ENCODE measurements around the gene ERC1.
"Not testable (repeated sequence)": the region's sequence is repeated elsewhere in the genome, so short reads cannot be mapped to it uniquely, and the experiment has no call there.

Gene ERC1

DNA sequence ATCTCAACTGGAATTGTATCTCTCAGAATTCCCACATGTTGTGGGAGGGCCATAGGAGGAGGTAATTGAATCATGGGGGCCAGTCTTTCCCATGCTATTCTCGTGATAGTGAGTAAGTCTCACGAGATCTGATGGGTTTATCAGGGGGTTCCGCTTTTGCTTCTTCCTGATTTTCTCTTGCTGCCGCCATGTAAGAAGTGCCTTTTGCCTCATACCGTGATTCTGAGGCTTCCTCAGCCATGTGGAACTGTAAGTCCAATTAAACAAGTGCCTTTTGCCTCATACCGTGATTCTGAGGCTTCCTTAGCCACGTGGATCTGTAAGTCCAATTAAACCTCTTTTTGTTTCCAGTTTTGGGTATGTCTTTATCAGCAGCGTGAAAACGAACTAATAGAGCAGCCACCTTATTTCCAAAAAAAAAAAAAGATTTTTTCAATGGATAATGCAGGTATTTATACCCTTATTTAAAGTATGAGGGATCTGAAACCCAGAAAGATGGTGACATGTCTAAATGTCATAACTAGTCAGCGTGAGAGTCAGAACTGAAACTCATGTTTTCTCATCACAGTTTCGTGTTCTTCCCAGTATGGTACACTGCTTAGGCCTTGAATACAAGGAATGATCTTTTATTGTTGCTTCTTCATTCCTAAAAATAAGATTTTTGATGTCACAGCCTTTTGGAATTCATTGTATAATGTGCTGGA, 89.6 kb downstream of the ERC1 start:
- DNase-seq = peak; percentile 20

DNA sequence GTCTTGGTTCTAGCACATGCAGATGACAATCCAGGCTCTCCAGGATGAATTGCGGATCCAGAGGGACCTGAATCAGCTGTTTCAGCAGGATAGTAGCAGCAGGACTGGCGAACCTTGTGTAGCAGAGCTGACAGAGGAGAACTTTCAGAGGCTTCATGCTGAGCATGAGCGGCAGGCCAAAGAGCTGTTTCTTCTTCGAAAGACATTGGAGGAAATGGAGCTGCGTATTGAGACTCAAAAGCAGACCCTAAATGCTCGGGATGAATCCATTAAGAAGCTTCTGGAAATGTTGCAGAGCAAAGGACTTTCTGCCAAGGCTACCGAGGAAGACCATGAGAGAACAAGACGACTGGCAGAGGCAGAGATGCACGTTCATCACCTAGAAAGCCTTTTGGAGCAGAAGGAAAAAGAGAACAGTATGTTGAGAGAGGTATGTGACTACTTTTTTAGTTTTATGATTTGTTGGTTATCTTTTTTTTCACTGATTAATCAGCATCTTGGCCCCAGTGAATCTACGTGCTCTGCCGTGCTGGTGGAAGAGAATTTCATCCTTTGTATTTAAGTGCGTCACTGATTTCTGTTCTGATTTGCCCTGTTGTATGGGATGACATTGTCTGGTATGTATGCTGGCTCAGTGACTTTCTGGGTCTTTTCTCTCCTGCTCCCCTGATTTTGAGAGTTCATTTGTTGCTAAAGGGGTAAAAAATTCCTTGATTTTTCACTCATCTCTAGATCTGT, 92.3 kb downstream of the ERC1 start:
- no peak for DNase-seq

DNA sequence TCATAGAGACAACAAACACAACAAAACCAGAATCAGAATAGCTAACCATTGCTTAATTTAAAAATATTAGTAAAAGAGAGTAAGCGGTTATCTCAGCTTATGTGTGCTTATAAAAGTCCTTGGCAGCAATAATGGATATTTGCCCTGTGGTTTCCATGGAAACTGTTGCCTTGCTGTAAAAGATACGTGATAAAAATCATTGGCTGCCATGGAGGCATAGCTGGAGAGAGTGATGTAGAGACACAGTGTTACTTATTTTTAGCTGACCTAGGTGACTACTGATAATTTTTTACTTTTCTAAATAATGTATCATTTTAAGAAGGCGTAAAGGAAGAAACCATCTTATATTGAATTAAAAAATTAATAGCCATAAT, 92.9 kb downstream of the ERC1 start:
- no peak for DNase-seq

DNA sequence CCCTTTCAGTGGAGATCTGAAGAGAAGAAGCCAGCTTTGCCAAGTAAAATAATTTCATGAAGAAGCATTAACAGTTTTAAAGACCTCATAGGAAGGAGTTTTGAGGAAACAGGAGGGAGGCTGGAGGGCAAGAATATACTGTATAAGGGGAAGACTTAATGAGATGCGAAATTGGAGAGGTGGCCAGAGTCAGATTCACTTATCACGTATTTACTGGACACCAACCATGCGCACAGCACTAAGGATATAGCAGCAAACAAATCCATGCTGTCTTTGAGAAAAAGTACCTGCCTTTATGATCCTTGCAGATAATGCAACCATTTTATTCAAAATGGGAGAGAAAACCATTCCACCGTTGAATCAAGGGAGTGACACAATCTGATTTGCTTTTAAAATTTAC, 100.3 kb downstream of the ERC1 start:
- no peak for DNase-seq

DNA sequence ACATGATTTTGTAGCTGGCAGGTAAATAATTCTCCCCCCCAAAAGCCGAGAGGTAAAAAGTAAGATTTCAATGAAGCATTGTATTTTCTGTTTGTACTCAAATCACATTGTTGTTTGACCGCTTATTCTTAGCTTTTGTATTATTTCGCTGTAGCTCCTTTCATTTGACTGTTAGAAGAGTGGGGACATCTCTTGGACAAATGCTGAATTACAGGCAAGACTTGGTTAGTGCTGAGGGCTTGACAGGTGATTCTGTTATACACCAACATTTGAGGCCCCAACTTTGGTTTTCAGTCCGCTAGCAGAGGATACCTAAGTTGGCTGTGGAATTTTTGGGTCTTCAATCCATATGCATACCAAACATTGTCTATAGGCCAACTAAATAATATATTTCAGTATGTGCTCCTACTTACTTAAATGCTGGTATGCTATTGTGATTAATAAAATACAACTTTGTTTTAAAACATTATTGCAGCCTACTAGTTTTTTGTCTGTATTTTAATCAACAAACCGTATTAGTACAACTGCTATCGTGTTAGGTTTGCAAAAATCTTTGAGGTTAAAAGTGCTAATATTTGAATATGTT, 102.2 kb downstream of the ERC1 start:
- peak; percentile 56 for DNase-seq

DNA sequence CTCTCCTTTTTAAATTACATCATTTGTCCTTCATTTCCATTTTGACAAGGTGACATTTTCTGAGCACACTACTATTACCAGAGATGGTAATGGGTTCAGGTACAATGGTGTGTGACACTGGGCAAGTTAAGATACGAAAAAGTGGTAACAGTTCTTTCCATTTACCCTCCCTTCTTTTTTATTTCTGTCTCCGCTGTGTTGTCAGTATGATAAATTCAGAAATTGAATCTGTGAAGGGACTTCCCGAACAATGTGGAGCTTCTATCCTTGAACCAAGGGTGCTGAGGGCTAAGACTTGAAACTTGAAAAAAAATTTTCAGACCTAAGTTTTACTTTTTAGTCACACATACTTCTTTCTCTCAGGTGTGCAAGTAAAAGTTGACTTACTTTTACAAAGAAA, 103.7 kb downstream of the ERC1 start:
- no peak for DNase-seq

DNA sequence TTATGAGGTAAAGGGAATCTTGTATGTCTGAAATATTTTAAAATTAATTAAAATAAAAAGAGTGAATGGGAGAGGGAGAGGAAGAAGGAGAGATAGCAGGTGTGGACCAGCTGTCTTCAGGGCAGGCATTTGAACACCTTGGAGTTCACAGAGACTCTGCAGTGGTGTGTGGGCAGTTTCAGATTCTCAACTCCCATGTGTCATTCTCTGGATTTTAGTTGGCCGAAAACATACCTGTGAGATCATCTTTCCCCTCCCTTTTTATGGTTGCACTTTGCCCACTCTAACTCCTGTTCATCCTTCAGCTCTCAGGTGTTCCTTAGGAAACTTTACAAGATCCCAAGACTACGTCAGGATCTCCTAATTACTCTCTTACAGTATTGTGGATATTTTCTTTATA, 108.1 kb downstream of the ERC1 start:
- peak; percentile 63 for DNase-seq

DNA sequence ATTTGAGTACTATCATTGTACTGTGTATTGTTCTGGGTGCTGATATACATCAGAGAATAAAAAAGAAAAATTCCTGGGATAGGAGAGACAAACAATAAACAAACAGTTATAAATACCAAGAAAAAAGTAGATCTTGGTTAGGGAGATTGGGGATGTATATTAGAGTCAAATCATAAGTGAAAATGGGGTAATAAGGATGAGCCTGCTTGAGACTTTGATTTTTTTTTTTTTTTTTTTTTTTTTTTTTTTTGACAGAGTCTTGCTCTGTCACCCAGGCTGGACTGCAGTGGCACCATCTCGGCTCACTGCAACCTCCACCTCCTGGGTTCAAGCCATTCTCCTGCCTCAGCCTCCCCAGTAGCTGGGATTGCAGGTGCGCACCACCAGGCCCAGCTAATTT, 108.6 kb downstream of the ERC1 start:
- DNase-seq = not testable (repeated sequence)

DNA sequence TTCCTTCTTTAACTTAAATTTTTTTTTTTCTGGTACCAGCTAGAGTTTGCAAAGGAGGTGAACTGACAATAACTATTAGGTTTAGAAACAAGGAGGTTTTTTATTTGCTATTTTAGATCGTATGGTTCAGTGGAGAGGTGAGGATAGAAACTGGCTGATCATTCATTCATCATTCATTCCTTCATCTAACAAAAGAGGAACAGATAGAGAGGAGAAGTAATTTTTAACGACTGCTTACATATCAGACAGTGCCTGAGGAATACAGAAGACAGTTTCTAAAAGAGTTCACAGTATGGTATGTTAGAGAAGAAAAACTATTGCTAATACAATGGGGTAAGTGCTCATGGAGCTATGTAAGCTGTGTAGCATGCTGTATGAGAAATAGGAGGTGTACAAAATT, 111.1 kb downstream of the ERC1 start:
- no peak for DNase-seq

DNA sequence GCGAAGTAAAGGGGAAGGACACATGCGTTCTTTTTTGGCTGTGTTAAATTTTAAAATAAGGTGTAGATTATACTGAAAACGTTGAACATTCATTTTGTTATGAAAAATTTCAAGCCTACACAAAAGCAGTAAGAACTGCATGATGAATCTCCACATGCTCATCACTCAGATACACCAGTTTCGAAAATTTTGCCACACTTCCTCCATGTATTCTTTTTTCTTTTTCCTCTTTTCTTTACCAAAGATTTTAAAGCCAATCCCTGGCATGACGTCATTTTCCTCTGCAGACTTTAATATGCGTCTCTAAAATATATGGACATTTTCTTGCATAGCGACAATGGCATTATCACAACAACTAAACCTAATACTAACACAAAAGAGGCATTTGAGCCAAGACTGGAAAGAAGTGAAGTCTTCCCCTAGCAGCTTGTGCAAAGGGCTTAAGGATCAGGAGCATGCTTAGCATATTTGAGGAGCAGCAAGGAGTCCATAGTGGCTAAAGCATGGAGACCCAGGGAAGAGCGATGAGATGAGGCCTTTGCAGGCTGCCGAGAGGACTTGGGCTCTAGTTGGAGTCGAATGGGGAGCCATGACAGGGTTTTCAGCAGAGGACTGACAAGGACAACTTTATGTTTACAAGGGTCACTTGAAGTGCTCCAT, 111.9 kb downstream of the ERC1 start:
- no peak for DNase-seq

DNA sequence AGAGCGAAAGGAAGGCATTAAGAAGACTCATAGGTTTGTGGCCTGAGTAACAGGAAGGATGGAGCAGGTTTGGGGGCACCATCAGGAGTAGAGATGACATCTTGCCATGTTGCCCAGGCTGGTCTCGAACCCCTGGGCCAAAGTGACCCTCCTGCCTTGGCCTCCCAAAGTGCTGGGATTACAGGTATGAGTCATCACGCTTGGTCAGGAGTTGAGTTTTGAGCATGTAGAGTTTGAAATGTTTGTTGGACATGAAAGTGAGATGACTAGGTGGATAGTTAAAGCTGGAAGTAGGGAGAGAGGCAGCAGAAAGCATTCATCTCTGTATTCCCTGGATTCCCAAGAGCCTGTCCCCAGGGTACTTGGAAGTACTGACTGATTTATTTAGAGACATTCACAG, 112.6 kb downstream of the ERC1 start:
- DNase-seq = no peak

DNA sequence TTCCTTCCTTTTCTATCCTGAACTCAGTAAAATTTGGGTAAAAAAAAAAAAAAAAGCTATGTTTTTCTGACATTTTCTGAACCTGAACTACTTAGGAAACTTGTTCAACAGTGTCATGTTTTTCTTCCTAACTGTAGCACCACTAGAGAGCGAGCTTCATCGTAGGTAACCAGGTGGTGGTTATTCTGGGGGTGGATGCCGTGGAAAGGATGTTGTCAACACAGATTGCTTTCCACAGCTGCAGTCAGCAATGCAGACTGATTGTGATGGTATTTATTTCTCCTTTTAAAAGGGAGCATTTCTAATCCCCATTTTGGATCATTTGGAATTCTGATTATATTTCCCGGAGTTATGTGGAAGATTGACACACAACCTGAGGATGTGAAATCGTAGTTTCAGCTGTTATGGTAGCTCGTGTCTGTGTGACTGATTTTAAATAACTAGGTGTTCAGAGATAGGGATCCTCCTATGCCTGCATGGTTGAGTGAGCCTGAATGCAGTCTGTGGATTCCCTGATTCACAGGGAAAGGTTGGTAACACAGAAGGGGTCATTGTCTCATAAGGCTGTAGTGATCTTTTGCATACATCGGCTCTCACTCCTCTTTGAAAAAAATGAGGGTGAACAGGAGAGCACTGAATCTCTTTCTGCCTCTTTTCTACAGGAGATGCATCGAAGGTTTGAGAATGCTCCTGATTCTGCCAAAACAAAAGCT, 113.2 kb downstream of the ERC1 start:
- no peak for DNase-seq

DNA sequence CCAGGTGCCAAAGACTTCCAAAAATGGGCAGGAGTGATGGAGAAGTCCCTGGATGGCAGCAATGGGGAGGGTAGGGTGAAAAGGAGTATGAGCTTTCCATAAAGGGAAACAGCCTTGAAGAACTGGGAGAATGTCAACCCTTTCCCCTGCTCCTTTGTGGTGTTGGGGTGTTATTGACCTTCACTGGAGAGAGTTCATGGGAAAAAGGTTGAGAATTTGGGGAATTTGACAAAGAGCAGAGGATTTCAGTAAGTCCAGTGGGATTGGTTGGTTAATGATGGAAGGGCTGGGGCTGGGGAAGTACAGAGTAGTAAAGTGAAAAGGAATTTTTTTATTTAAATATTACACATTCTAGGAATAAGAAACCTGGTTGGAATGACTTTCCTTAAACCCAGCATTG, 116.6 kb downstream of the ERC1 start:
- DNase-seq = no peak

DNA sequence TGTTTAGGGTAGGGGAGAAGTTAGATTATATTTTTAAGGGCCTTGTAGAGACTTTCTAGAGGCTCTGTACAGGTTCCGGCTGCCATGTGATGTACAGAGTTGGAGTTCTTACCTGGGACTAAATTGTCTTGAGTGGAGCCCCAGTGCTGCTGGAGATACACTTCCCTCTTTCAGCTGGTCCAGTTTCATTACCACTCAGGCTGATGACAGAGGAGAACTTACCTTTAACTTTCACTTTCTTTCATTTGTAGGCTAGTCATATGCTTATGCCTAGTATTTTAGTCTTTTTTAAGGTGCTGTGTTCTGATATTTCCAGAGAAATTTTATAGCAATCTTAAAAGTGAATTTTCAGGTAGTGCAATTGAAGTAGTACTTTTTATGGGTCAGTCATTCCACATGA, 117.3 kb downstream of the ERC1 start:
- DNase-seq = no peak

DNA sequence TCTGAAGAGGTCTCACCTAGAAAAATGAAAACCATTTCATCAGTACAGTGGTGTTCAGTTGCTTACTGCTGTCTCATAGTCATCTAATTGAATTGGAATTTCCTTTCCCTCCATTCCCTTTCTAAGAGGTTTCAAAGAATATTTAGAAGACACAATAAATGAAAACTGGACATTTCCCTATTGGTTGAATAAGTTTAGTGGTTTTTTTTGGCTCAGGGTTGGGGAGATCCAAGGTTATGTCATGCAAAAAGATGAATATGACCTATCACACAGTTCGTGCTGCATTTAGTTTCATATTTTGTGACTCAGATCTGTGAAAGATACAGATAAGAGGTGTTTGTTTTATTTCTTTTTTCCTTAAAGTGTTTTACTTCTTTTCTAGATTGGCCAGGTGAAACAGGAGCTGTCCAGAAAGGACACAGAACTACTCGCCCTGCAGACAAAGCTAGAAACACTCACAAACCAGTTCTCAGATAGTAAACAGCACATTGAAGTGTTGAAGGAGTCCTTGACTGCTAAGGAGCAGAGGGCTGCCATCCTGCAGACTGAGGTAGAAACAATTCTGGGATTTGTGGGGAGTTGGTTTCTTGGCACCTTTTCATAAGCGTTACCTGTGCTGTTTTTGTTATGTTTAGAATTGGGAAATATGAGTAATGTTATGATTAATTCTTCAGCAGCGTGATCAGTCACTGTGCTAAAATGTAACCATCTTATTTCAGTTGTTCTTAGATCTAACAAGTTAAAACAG, 124.6 kb downstream of the ERC1 start:
- no peak for DNase-seq

DNA sequence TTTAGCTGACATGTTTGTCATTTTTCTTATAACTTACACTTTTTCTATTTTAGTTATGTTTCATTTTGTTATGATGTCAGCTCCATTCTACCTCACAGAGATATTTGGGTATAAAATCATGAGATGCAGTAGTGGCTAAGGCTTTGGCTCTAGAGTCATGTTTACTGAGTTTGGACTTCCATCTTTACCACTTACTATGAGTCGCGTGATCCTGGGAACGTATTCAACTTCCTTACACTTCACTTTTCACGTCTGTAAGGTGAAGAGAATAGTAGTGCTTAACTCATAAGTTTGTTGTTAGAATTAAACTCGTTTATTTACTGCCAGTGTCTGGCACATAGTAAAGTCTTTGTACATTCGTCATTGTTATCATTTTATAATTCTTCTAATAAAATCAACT, 126.3 kb downstream of the ERC1 start:
- DNase-seq = no peak

DNA sequence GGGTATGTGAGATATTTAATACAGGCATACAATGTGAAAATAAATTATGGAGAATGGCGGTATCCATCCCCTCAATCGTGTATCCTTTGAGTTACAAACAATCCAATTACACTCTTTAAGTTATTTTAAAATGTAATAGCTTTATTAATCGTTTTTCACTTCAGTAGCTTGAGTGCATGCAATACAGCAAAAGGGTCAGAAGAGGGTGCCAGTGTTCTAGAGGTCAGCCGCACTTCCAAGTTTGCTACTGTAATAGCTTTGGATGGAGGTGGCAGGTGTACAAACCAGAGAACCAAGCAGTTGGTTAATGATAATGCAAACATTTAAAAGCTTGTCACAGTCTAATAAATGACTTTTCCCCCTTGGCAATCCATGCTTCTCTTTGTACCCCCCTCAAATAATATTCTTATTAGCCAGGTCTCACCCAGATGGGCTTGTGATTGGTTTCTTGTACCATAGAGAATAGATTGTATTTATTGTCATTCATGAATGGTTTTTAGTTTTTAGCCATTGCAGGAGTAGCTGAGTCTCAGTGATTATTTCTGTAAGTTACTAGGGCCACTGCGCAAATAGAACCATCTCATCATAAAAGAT, 127.0 kb downstream of the ERC1 start:
- DNase-seq = peak; percentile 69

DNA sequence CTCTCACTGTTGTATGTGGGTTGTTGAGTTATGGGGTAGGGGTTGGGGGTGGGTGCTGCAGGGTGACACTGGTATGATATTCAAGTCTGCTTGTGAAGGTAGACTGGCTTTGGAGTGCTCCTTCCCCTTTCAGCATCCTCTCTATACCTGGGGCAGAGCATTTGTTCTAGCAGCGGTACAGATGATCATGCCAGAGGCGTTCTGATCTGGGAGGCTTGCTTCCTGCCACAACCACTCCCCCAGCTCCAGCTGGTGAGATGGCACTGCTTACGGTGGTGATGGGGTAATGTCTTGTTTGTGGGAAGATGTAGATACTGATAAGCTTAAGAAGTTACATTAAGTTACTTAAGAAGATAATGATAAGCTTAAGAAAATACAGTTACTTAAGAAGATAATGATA, 131.8 kb downstream of the ERC1 start:
- peak; percentile 45 for DNase-seq

DNA sequence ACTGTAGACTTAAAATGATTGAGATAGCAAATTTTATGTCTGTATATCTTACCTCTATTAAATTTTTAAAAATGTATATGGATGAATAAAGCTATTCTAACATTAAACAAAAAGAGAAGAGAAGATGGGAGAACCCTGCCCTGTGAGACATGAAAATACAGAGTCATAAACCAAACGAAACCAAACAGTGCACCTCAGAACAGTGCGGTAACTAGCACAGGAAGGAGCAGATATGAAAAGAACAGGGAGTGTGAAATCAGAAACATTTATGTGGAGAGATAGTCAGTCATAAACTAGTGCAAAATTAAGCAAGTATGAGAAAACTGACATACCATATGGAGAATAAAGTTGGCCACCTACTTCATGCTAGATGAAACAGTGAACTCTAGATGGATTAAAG, 135.1 kb downstream of the ERC1 start:
- peak; percentile 70 for DNase-seq

DNA sequence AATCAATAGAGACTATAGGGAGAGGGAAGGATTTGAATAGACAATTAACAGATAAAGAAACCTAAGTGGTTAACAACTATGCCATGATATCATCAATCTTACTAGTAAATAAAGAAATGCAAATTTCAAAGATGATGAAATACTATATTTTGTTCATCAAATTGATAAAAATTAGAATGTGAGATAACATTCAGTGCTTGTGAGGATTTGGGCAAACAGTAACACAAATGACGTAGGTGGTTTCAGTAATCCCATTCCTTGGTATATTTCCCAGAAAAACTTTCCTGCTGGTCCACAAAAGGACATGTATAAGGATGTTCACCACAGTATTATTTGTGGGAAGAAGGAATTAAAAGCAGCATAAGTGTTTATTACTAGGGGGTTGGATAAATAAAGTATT, 136.0 kb downstream of the ERC1 start:
- DNase-seq = no peak

DNA sequence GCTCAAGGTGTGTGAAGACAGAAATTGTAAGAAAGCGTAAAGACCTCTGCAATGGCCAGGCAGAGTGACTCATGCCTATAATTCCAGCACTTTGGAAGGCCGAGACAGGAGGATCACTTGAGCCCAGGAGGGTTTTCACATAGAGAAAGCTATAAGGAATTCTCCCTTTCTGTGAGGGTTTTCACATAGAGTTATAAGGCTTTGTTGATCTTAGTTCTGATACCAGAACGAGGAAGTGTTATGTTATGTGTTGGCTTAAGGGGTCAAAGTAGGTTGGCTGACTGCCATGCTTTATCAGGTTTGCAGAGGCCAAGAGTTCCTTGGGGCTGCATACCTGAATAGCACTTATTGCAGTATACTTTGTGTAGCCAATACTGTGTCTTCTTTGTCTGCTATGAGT, 139.1 kb downstream of the ERC1 start:
- no peak for DNase-seq

DNA sequence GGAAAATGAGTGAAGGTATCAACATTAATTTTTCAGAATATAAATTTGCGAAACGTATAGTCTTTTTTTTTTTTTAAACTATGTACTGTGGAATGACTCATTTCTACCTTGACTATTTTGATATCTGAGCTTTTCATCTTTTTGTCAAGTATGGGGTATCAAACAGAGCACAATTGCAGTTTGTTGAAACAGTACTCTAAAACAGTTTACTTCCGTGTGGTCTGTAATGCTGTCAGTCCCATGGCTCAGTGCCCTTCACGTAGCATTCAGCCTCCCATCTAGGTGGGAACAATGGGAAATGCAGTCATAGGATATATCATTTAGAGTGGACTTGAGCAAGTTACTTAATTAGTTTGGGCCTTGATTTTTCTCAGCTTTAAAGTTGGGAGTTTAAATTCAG, 139.5 kb downstream of the ERC1 start:
- DNase-seq = no peak
